ENCODE measurements around the gene DBNDD1.

The DBNDD1 gene

DNA sequence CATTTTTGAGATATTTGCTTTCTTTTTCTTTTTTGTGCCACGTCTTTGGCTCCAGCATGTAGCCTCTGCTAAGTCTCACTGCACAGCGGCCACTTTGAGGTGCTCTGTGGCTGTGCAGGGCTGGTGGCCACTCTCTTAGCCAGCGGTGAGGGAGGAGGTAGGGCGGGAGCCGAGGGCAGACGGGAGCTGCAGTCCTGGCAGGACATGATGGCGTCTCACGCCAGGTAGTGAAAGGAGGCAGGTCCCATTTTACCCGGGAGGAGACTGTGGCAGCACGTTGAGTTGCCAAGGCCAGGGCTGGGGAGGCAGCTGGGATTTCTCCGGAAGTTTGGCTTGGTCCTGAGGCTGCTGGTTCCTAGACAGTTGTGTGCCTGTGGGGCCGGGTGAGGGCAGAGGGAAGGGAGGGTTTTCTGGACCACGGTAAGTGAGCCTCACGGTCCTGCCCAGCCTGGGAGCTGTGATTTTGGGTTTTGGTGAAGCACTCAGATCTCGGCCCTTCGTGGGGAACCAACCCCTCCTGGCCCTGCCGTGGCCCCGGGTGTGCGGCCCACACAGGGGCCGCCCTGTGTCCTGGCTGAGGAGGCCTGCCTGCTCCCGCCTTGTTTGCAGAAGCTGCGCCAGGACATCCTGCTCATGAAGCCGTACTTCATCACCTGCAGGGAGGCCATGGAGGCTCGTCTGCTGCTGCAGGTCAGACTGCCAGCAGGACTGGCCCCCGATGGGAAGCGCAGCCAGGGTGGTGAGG is 56.3 kb downstream of the DBNDD1 start:
- no peak for DNase-seq (ENCODE audit: low spot score)

DNA sequence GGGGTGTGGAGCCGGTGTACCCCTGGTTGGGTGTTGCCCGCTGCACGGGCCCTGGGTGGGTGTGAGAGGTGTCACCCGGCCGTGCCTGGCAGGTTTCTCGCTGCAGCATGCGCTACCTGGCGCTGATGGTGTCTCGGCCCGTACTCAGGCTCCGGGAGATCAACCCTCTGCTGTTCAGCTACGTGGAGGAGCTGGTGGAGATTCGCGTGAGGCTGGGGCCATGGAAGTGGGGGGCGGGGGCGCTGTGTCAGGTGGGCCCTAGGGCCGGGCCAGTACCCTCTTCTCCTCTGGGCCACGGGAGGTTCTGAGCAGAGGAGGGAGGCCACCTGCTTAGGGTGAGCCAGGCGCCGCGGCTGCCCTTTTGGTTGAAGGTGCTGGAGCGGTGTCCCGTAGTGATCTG is 57.3 kb downstream of the DBNDD1 start:
- DNase-seq (ENCODE audit: low spot score) = no peak

DNA sequence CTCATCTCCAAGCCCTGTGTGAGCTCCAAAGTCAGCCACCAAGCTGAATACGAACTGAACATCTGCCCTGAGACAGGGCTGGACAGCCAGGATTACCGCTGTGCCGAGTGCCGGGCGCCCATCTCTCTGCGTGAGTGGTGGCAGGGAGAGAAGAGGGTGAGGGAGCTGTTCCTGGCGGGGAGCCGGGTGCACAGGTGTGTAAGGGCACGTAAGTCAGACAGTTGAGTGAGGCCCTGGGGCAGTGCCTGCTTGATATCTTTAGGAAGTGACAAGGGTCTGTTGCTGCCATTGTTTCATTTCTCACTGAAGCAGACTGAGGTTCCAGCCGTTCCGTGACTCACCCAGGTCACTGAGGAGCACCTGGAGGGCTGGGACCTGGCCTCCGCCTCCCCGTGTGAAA is 58.3 kb downstream of the DBNDD1 start:
- no peak for DNase-seq (ENCODE audit: low spot score)

DNA sequence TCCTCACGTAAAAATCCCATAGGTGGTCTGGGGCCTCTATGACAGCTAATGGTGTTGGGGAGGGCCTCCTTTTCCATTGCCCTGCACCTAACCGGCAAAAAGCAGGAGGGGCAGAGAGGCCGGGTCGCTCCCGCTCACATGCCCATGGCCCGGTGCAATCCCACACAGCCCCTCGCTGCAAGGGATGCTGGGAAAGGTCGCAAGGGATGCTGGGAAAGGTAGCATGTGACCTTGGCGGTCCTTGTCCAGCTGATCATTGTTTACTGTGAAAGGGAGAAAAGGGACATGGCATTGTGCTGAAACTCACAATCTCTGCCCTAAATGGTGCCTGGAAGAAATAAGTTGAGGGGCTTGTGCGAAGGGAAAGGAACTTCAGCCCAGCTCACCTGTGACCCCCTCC is 60.7 kb downstream of the DBNDD1 start:
- DNase-seq (ENCODE audit: low spot score) = no peak

DNA sequence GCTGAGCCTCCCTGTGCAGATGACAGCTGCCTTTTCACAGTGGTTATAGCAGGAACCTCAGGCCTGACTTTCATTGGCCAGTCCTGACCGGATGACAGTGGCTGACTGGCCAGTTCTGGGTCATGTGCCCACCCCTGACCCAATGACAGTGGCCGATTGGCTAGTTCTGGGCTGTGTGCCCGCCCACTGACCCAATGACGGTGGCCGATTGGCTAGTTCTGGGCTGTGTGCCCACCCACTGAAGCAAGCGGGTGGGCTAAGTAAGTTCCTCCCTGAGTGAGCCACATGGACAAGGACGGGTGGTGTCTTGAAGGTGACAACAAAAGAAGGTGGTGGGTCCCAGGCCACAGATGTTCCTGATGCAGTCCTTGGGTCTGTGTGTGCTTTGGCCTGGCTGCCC is 61.2 kb downstream of the DBNDD1 start:
- peak; percentile 97 for DNase-seq (ENCODE audit: low spot score)

DNA sequence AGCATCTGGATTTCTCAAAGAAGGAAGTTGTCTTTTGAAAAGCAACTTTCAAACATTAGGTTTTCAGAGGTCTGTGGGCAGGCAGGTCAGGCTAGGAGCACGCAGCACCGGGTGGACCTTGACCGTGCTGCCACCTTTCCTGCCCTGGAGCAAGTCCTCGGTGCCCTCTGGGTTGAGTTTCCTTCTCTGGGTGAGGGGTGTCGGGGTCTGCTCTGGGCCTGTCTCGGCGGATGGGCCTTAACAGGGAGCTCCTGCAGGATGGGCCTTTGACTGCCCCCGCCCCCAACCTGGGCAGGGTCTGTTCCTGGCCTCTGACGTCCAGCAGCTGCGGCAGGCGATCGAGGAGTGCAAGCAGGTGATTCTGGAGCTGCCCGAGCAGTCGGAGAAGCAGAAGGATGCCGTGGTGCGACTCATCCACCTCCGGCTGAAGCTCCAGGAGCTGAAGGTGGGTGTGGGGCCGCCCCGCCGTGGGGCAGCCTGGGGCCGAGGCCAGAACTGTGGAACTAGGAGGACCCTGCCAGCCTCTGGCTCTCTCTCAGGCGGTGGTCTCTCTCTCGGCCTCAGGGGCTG is 62.0 kb downstream of the DBNDD1 start:
- no peak for DNase-seq (ENCODE audit: low spot score)

DNA sequence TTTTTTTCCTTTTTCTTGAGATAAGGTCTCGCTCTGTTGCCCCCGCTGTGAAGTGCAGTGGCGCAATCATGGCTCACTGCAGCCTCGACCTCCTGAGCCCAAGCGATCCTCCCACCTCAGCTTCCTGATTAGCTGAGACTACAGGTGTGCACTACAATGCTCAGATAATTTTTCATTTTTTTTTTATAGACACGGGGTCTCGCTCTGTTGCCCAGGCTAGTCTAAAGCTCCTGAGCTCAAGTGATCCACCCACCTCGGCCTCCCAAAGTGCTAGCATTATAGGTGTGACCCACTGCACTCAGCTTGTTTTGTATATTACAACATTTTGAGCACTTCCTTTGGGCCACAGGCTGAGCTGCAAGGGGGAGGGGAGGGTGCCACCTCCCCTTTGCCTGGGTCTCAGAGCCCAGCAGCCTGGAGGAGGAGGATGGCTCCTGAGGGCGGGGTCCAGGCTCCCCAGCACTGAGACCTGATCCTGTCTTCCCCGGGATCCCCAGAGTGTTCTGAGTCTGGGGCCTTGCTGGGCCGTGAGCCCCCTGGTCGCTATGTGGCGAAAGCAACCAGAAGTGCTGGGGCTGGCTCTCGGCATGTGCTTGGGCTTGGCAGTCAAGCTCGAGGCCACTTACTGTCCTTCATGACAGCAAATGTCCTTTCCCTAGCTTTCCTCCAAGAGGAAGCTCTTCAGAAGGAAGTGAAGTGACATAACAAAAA is 62.6 kb downstream of the DBNDD1 start:
- DNase-seq (ENCODE audit: low spot score) = no peak

DNA sequence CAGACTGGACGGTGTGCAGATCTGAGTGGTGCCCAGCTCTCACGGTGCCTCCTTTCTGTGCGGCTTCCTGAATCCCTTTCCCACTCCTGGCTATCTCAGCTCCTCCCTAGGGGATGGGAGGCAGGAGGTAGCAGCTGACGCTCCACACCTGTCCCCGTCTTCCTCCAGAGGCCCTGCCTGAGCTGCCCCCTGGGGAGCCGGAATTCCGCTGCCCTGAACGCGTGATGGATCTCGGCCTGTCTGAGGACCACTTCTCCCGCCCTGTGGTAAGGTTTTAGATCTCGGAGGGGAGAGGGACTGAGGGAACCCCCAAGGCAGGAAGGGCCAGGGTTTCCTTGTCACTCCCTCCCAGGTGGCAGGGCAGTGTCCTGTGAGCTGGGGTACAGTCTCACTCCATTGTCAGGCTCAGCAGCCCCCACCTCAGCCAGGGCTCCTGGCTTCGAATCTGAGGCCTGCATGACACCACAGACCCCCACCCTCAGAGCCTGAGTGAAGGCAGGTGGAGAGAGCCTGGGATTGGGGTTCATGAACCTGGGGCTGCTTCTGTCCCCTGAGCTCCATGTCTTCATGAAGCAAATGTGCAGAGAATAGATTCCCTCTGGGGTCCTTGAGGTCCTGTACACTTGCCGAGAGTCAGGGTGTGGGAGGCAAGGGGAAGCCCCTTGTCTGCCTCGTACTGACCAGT is 64.1 kb downstream of the DBNDD1 start:
- no peak for DNase-seq (ENCODE audit: low spot score)

All from SK-N-DZ (cell line).